H1 (cell line): ENCODE results near the gene PTDSS2. TPM values are rescaled to one million over a fixed set of nuclear protein-coding genes. Genes with fewer than 3 reads are reported as not detected.

Experiments
- CTCF ChIA-PET: fragments of 300-600 bp; sonication (Branson Sonifier 250); formaldehyde crosslinking; loops from one replicate; lab custom pipeline; 2021; ENCODE audit not compliant: partially characterized antibody; lab: Charles Lee
- POLR2A ChIA-PET: fragments of 300-600 bp; sonication (Branson Sonifier 250); formaldehyde crosslinking; loops from one replicate; lab custom pipeline; 2021; ENCODE audit warnings: inconsistent platforms; ENCODE audit not compliant: partially characterized antibody; lab: Charles Lee
- DNase-seq, 2 experiments: peaks; one replicate each; pipeline versions ENCODE4 v3.0.0 to v3.0.0-alpha.2; 2010 to 2022; ENCODE audit warnings: low spot score in 2 of 2, low read depth in 1 of 2, mixed read lengths in 1 of 2
- FAIRE-seq: peaks from 2 replicates; lab custom pipeline; 2011; peaks lifted over from hg19 to GRCh38; lab: Jason Lieb, UNC
- H2AFZ ChIP-seq: 2 replicates; pipeline ENCODE4 v1.8.1; 2012; ENCODE audit warnings: low read length, inconsistent platforms
- H2AK5ac ChIP-seq: 2 replicates; pipeline ENCODE4 v1.6.1; 2013; ENCODE audit warnings: low read depth, low read length
- H2BK120ac ChIP-seq: replicated peaks from 2 replicates; pipeline ENCODE3; 2013; ENCODE audit warnings: low read depth, low read length, inconsistent platforms
- H2BK12ac ChIP-seq: 2 replicates; pipeline ENCODE4 v1.6.1; 2013; ENCODE audit warnings: low read depth, low read length
- H2BK15ac ChIP-seq: 2 replicates; pipeline ENCODE4 v1.6.1; 2013; ENCODE audit warnings: low read length
- H2BK20ac ChIP-seq: 2 replicates; pipeline ENCODE4 v1.6.1; 2013; ENCODE audit warnings: low read length
- H2BK5ac ChIP-seq: 2 replicates; pipeline ENCODE4 v1.6.1; 2013; ENCODE audit warnings: low read depth, low read length
- H3K14ac ChIP-seq: 2 replicates; pipeline ENCODE4 v1.6.1; 2013; ENCODE audit warnings: inconsistent platforms; ENCODE audit not compliant: insufficient read length
- H3K18ac ChIP-seq: 2 replicates; pipeline ENCODE4 v1.6.1; 2013; ENCODE audit warnings: low read length; ENCODE audit errors: extremely low read depth
- H3K23ac ChIP-seq: 2 replicates; pipeline ENCODE4 v1.6.1; 2013; ENCODE audit warnings: inconsistent platforms; ENCODE audit not compliant: insufficient read length
- H3K23me2 ChIP-seq: 2 replicates; pipeline ENCODE4 v1.6.1; 2013; ENCODE audit warnings: low read depth, low read length
- H3K27ac ChIP-seq: 2 replicates; pipeline ENCODE4 v1.6.1; 2011; ENCODE audit warnings: low read depth, low read length, inconsistent platforms
- H3K27me3 ChIP-seq, 4 experiments: replicated peaks in 1 of 4; 1 replicate in 1 of 4; 2 replicates in 3 of 4; pipeline versions ENCODE4 v1.6.1 to v1.8.1; 2011 to 2013; ENCODE audit warnings: low read length in 3 of 4, mild to moderate bottlenecking in 3 of 4, inconsistent platforms in 2 of 4, mixed read lengths in 2 of 4, moderate library complexity in 1 of 4; ENCODE audit not compliant: control insufficient read depth in 3 of 4, insufficient read depth in 3 of 4; ENCODE audit errors: extremely low read depth in 1 of 4
- H3K36me3 ChIP-seq, 4 experiments: 2 replicates each; pipeline versions ENCODE4 v1.6.1 to v1.8.1; 2011 to 2013; ENCODE audit warnings: mild to moderate bottlenecking in 4 of 4, low read length in 3 of 4, moderate library complexity in 2 of 4, control low read depth in 1 of 4, inconsistent platforms in 1 of 4; ENCODE audit not compliant: insufficient read depth in 4 of 4, control insufficient read depth in 2 of 4
- H3K4ac ChIP-seq: replicated peaks from 2 replicates; pipeline ENCODE3; 2013; ENCODE audit warnings: low read length, low read depth, mixed read lengths, inconsistent platforms; ENCODE audit not compliant: insufficient read length
- H3K4me1 ChIP-seq, 4 experiments: replicated peaks in 1 of 4; 1 replicate in 1 of 4; 2 replicates in 3 of 4; pipeline versions ENCODE4 v1.6.1 to v1.8.1; 2011 to 2013; ENCODE audit warnings: low read length in 3 of 4, inconsistent platforms in 2 of 4, mixed read lengths in 1 of 4; ENCODE audit not compliant: insufficient read depth in 4 of 4, control insufficient read depth in 3 of 4
- H3K4me2 ChIP-seq, 2 experiments: 2 replicates each; pipeline versions ENCODE4 v1.6.1 to v1.8.1; 2011 to 2013; ENCODE audit warnings: low read depth in 2 of 2, low read length in 2 of 2, control low read depth in 1 of 2, inconsistent platforms in 1 of 2, mild to moderate bottlenecking in 1 of 2; ENCODE audit not compliant: insufficient read depth in 1 of 2
- H3K4me3 ChIP-seq, 4 experiments: fragments of 200-600, 300-600 bp in 1 of 4; sonication (generic), shearing (Covaris generic), sonication (Bioruptor Twin) in 1 of 4; 2 replicates each; pipeline versions ENCODE4 v1.5.1 to v1.8.1; 2011 to 2016; ENCODE audit warnings: low read length in 4 of 4, low read depth in 3 of 4, control low read depth in 2 of 4, inconsistent platforms in 2 of 4, mild to moderate bottlenecking in 2 of 4, mixed read lengths in 1 of 4, moderate library complexity in 1 of 4; ENCODE audit not compliant: insufficient read depth in 2 of 4; ENCODE audit errors: extremely low read depth in 1 of 4
- H3K56ac ChIP-seq: replicated peaks from 2 replicates; pipeline ENCODE3; 2013; ENCODE audit warnings: low read depth, mild to moderate bottlenecking, mixed read lengths, low read length, inconsistent platforms; ENCODE audit not compliant: insufficient read length
- H3K79me1 ChIP-seq: 2 replicates; pipeline ENCODE4 v1.6.1; 2013; ENCODE audit warnings: low read depth, low read length, control low read depth
- H3K79me2 ChIP-seq, 2 experiments: 2 replicates each; pipeline versions ENCODE4 v1.6.1 to v1.8.1; 2012 to 2013; ENCODE audit warnings: low read length in 2 of 2, mild to moderate bottlenecking in 2 of 2, inconsistent platforms in 1 of 2; ENCODE audit not compliant: insufficient read depth in 2 of 2, control insufficient read depth in 1 of 2
- H3K9ac ChIP-seq, 4 experiments: replicated peaks in 1 of 4; 1 replicate in 1 of 4; 2 replicates in 3 of 4; pipeline versions ENCODE4 v1.6.1 to v1.8.1; 2011 to 2013; ENCODE audit warnings: low read depth in 3 of 4, low read length in 3 of 4, control low read depth in 2 of 4, mild to moderate bottlenecking in 2 of 4, moderate library complexity in 2 of 4, inconsistent platforms in 1 of 4; ENCODE audit errors: extremely low read depth in 1 of 4
- H3K9me3 ChIP-seq, 2 experiments: 2 replicates each; pipeline versions ENCODE4 v1.6.1 to v1.8.1; 2012 to 2013; ENCODE audit warnings: mild to moderate bottlenecking in 2 of 2, moderate library complexity in 2 of 2, control low read depth in 1 of 2, inconsistent platforms in 1 of 2, low read depth in 1 of 2, low read length in 1 of 2, mixed read lengths in 1 of 2; ENCODE audit not compliant: insufficient read depth in 2 of 2
- H4K20me1 ChIP-seq, 2 experiments: replicated peaks in 1 of 2; 2 replicates each; pipeline versions ENCODE3 to v1.8.1; 2011 to 2013; ENCODE audit warnings: inconsistent platforms in 2 of 2, low read length in 2 of 2, mild to moderate bottlenecking in 1 of 2; ENCODE audit not compliant: insufficient read depth in 2 of 2, control insufficient read depth in 1 of 2
- H4K5ac ChIP-seq: 2 replicates; pipeline ENCODE4 v1.6.1; 2013; ENCODE audit warnings: low read length, low read depth, mixed read lengths, inconsistent platforms; ENCODE audit not compliant: insufficient read length
- H4K8ac ChIP-seq: 2 replicates; pipeline ENCODE4 v1.8.0; 2013; ENCODE audit warnings: mild to moderate bottlenecking, moderate library complexity, low read length, inconsistent platforms; ENCODE audit not compliant: insufficient read depth; ENCODE audit errors: extremely low read depth
- H4K91ac ChIP-seq: replicated peaks from 2 replicates; pipeline ENCODE3; 2013; ENCODE audit warnings: low read length, mixed read lengths, inconsistent platforms; ENCODE audit not compliant: insufficient read length
- CTBP2 ChIP-seq: IDR thresholded peaks from 2 replicates; pipeline ENCODE4 v1.7.0; 2011; ENCODE audit warnings: borderline replicate concordance, mild to moderate bottlenecking, moderate library complexity, mixed read lengths, low read length; ENCODE audit not compliant: insufficient read depth, insufficient read length
- EZH2 ChIP-seq: fragments of 200-600 bp; sonication (generic); IDR thresholded peaks from 2 replicates; pipeline ENCODE4 v1.7.1; 2012; ENCODE audit warnings: low read depth, mild to moderate bottlenecking, moderate library complexity, low read length, inconsistent platforms; ENCODE audit not compliant: severe bottlenecking
- RFX5 ChIP-seq: IDR thresholded peaks from 2 replicates; pipeline ENCODE4 v1.6.1; 2011; ENCODE audit warnings: low read depth, low read length, improper control_type of control experiment, borderline replicate concordance
- SP2 ChIP-seq: IDR thresholded peaks from 2 replicates; pipeline ENCODE4 v1.6.1; 2012; ENCODE audit warnings: mild to moderate bottlenecking, low read length, inconsistent platforms
- WGBS, 2 experiments: shearing (Covaris generic) in 1 of 2; methylation state at CpG; one replicate each; pipeline versions ENCODE4 v1.1.6 to v1.1.7; 2013 to 2015; ENCODE audit warnings: low lambda C conversion rate in 2 of 2, mixed read lengths in 2 of 2, inconsistent platforms in 1 of 2, low coverage in 1 of 2, missing lambda C conversion rate in 1 of 2; ENCODE audit not compliant: insufficient replicate concordance in 2 of 2, insufficient coverage in 1 of 2, insufficient read length in 1 of 2; ENCODE audit errors: extremely low coverage in 1 of 2, missing lambda C conversion rate in 1 of 2; 5-methylcytosine and 5-hydroxymethylcytosine counted together
- polyA plus RNA-seq, 7 experiments: library from polyadenylated mRNA; depleted of rRNA in 3 of 7; stranded (reverse) in 5 of 7; unstranded in 2 of 7; fragments of >200 nt in 5 of 7; fragments of 200-250 nt in 2 of 7; gene quantifications; 1 replicate in 5 of 7; 2 replicates in 1 of 7; 4 replicates in 1 of 7; pipeline versions ENCODE4 v1.2.1 to v1.2.3, GENCODE V29; 2011 to 2013; ENCODE audit warnings: missing spikeins in 2 of 7, mixed read lengths in 2 of 7
- total RNA-seq: library from RNA; stranded (reverse); fragmentation: NEBNext Ultra II Directional; extraction: Animal tissue kit (Norgen Biotek cat#: 25700); gene quantifications from 2 replicates; pipeline ENCODE4 v1.2.1, GENCODE V29; 2021

Gene PTDSS2
- total and polyA plus RNA-seq, 2 of the 8 experiments (the other 6 are each of a cell fraction or from before 2014, with no cell fraction given), result 48.7 to 68.2 TPM

DNA sequence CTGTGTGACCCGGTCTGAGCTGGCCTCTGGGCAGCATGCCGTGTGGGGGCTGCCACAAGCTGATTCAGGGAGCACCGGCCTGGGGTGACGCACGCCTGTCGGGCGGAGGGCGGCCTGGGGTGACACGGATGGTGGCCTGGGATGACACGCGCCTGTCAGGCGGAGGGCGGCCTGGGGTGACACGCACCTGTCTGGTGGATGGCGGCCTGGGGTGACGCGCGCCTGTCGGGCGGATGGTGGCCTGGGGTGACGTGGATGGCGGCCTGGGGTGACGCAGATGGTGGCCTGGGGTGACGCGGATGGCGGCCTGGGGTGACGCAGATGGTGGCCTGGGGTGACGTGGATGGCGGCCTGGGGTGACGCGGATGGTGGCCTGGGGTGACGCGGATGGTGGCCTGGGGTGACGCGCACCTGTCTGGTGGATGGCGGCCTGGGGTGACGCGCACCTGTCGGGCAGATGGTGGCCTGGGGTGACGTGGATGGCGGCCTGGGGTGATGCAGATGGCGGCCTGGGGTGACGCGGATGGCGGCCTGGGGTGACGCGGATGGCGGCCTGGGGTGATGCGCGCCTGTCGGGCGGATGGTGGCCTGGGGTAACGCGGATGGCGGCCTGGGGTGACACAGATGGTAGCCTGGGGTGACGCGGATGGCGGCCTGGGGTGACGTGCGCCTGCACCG is 21.5 kb downstream of the PTDSS2 start:
- H3K36me3 ChIP-seq, result peaks cover 0 to 7% (median 2%) of the 10 kb centered on the region in 4 experiments; a peak in 2 of 8 replicates
- no peak overlapping the region for H2BK5ac ChIP-seq
- peaks cover 13% of the 10 kb centered on the region for H3K79me1 ChIP-seq
- no peak overlapping the region for H3K9ac ChIP-seq
- H3K27me3 ChIP-seq, result no peaks in the 10 kb centered on the region
- TF ChIP-seq CTBP2 (no peak), RFX5 (no peak), EZH2 (no peak), SP2 (no peak)
- no peak overlapping the region for H3K4me3 ChIP-seq
- H3K4me1 ChIP-seq, result peaks cover 0 to 8% (median 5%) of the 10 kb centered on the region in 4 experiments; a peak in 6 of 7 replicates
- no peaks in the 10 kb centered on the region for H3K23me2 ChIP-seq
- H3K14ac ChIP-seq, result no peak overlapping the region
- H2BK12ac ChIP-seq, result no peak overlapping the region
- H3K56ac ChIP-seq, result no peak overlapping the region
- H3K18ac ChIP-seq, result no peak overlapping the region
- no peak overlapping the region for H2AFZ ChIP-seq
- peaks cover 7 to 42% of the 10 kb centered on the region in 2 experiments for H3K79me2 ChIP-seq
- no peak overlapping the region for H4K5ac ChIP-seq
- H3K27ac ChIP-seq, result no peak overlapping the region
- no peak overlapping the region for H2BK15ac ChIP-seq
- peak overlapping the region; percentile 14 for H4K8ac ChIP-seq
- FAIRE-seq (no peak), DNase-seq (no peak)
- H4K91ac ChIP-seq, result no peak overlapping the region
- no peak overlapping the region for H3K23ac ChIP-seq
- H2AK5ac ChIP-seq, result no peak overlapping the region
- H3K4me2 ChIP-seq, result no peak overlapping the region
- H2BK20ac ChIP-seq, result no peak overlapping the region
- H4K20me1 ChIP-seq, result peaks cover 0 to 9% of the 10 kb centered on the region in 2 experiments
- ChIA-PET CTCF (interaction anchor here (0.7 to 4.0 kb wide), 7 partner anchors 22 to 79 kb away, joined by 3 to 32 read pairs (median 4); partner anchors contain the start of gene PTDSS2), POLR2A (interaction anchor here (1.1 to 2.0 kb wide), 3 partner anchors 19 to 55 kb away, joined by 3 to 6 read pairs (median 3); no protein-coding TSS in a partner anchor)
- no peak overlapping the region for H3K4ac ChIP-seq
- H3K9me3 ChIP-seq, result no peaks in the 10 kb centered on the region
- 97% methylated on average over 46 of the region's 61 CpGs; no CpG with 5 or more reads in 1 of the 2 experiments for WGBS, 2 experiments
- no peak overlapping the region for H2BK120ac ChIP-seq
